ENCODE measurements around the gene ACP6. TPM values are rescaled to one million over a fixed set of nuclear protein-coding genes. Genes with fewer than 3 reads are reported as not detected.
"Not testable (repeated sequence)": the region's sequence is repeated elsewhere in the genome, so short reads cannot be mapped to it uniquely, and the experiment has no call there.

The ACP6 gene
- total and polyA plus RNA-seq, 10 of the 15 experiments (the other 5 are each of a cell fraction or from before 2014, with no cell fraction given): 3.1 to 19.7 (median 9.4) TPM

- no peaks in the 10 kb centered on the region for H3K9me3 ChIP-seq (replicated peaks; ENCODE audit: control insufficient read depth, insufficient read depth, low read length)
- ChIA-PET SMC1A (ENCODE audit: uncharacterized antibody, unreplicated experiment) (no interaction called here), RAD21 (ENCODE audit: unreplicated experiment) (no interaction called here), POLR2A (no interaction called here), CTCF (no interaction called here)
- 84% methylated on average over 4 of the region's 4 CpGs for WGBS (ENCODE audit: insufficient coverage, insufficient replicate concordance, low lambda C conversion rate, missing lambda C conversion rate)
- no peaks in the 10 kb centered on the region for H3K4me1 ChIP-seq (ENCODE audit: control insufficient read depth, insufficient read depth, low read length)
- no TSS peak for BruUV-seq (replicated peaks)
- H3K36me3 ChIP-seq (ENCODE audit: control insufficient read depth in 2 of 2, insufficient read depth in 2 of 2, low read length in 1 of 2): peaks cover 6 to 23% of the 10 kb centered on the region in 2 experiments
- H3K4me3 ChIP-seq: no peak overlapping the region
- in situ Hi-C loops (cut with MboI): loop anchor here (5.0 kb wide), 1 partner anchor 34 kb away; no protein-coding TSS in a partner anchor
- H4K20me1 ChIP-seq (ENCODE audit: control insufficient read depth, insufficient read depth): no peaks in the 10 kb centered on the region
- no peak for TF ChIP-seq CUX1 (IDR thresholded peaks at IDR 0.05; ENCODE audit: insufficient replicate concordance, low read depth, low read length)
- TF ChIP-seq BCL11A (IDR thresholded peaks at IDR 0.05; ENCODE audit: low read depth, low read length): no peak
- TF ChIP-seq KAT2A (conservative IDR thresholded peaks at IDR 0.05; ENCODE audit: control insufficient read depth, low read depth, low read length): no peak
- TF ChIP-seq ZBED1 (IDR thresholded peaks at IDR 0.05; ENCODE audit: borderline replicate concordance): no peak
- TF ChIP-seq BCLAF1 (IDR thresholded peaks at IDR 0.05): no peak
- TF ChIP-seq FOS (IDR thresholded peaks at IDR 0.05; ENCODE audit: borderline replicate concordance, extremely low read depth, insufficient read length): no peak
- no peak for TF ChIP-seq HCFC1 (IDR thresholded peaks at IDR 0.05; ENCODE audit: low read length)
- no peak for TF ChIP-seq MTA2 (IDR thresholded peaks at IDR 0.05; ENCODE audit: low read depth)
- no peak for TF ChIP-seq USF2 (IDR thresholded peaks at IDR 0.05; ENCODE audit: borderline replicate concordance, low read depth, low read length)
- no peak overlapping the region for H3K27ac ChIP-seq (ENCODE audit: control insufficient read depth, insufficient read depth)
- no peak for DNase-seq (ENCODE audit: low read depth, low spot score)
- no peak overlapping the region for H2AFZ ChIP-seq (ENCODE audit: control insufficient read depth, low read depth, low read length)
- H3K79me2 ChIP-seq (ENCODE audit: control insufficient read depth, insufficient read depth, low read length): no peaks in the 10 kb centered on the region
- FAIRE-seq: no peak
- no peak overlapping the region for H3K4me2 ChIP-seq (ENCODE audit: control insufficient read depth, insufficient read depth)
- H3K9ac ChIP-seq (ENCODE audit: control insufficient read depth, insufficient read depth, low read length): no peak overlapping the region
- H3K27me3 ChIP-seq (replicated peaks in 1 of 2; ENCODE audit: control insufficient read depth in 2 of 2, insufficient read depth in 2 of 2, low read length in 1 of 2): no peaks in the 10 kb centered on the region
- intact Hi-C loops (cut with micrococcal nuclease; ENCODE audit: unreplicated experiment): no loop called here
- no peak for ATAC-seq
Observed at GRCh38 chr1:147618077-147618569, 52.2 kb downstream of the ACP6 start.

- H3K4me2 ChIP-seq (ENCODE audit: control insufficient read depth, insufficient read depth); intact Hi-C loops (cut with micrococcal nuclease; ENCODE audit: unreplicated experiment); FAIRE-seq; POLR2A ChIA-PET; H3K27ac ChIP-seq (ENCODE audit: control insufficient read depth, insufficient read depth); ATAC-seq; H3K9ac ChIP-seq (ENCODE audit: control insufficient read depth, insufficient read depth, low read length); H3K79me2 ChIP-seq (ENCODE audit: control insufficient read depth, insufficient read depth, low read length); SMC1A ChIA-PET (ENCODE audit: uncharacterized antibody, unreplicated experiment); H4K20me1 ChIP-seq (ENCODE audit: control insufficient read depth, insufficient read depth); H3K9me3 ChIP-seq (replicated peaks; ENCODE audit: control insufficient read depth, insufficient read depth, low read length); CTCF ChIA-PET; RAD21 ChIA-PET (ENCODE audit: unreplicated experiment); DNase-seq (ENCODE audit: low read depth, low spot score); H3K27me3 ChIP-seq (replicated peaks in 1 of 2; ENCODE audit: control insufficient read depth in 2 of 2, insufficient read depth in 2 of 2, low read length in 1 of 2); H2AFZ ChIP-seq (ENCODE audit: control insufficient read depth, low read depth, low read length); BruUV-seq (replicated peaks); H3K4me3 ChIP-seq: not testable (repeated sequence)
- peaks cover 7 to 21% of the 10 kb centered on the region in 2 experiments for H3K36me3 ChIP-seq (ENCODE audit: control insufficient read depth in 2 of 2, insufficient read depth in 2 of 2, low read length in 1 of 2)
- WGBS (ENCODE audit: insufficient coverage, insufficient replicate concordance, low lambda C conversion rate, missing lambda C conversion rate): 100% methylated on average over 4 of the region's 4 CpGs
- H3K4me1 ChIP-seq (ENCODE audit: control insufficient read depth, insufficient read depth, low read length): peaks cover 19% of the 10 kb centered on the region
- in situ Hi-C loops (cut with MboI): loop anchor here (5.0 kb wide), 1 partner anchor 37 kb away; no protein-coding TSS in a partner anchor
Observed at GRCh38 chr1:147614966-147615365, 55.4 kb downstream of the ACP6 start.
